ENCODE results near the gene SYT3.
A peak's percentile ranks its signal among the peaks of the same experiment; 100 is the strongest.

Gene SYT3

DNA sequence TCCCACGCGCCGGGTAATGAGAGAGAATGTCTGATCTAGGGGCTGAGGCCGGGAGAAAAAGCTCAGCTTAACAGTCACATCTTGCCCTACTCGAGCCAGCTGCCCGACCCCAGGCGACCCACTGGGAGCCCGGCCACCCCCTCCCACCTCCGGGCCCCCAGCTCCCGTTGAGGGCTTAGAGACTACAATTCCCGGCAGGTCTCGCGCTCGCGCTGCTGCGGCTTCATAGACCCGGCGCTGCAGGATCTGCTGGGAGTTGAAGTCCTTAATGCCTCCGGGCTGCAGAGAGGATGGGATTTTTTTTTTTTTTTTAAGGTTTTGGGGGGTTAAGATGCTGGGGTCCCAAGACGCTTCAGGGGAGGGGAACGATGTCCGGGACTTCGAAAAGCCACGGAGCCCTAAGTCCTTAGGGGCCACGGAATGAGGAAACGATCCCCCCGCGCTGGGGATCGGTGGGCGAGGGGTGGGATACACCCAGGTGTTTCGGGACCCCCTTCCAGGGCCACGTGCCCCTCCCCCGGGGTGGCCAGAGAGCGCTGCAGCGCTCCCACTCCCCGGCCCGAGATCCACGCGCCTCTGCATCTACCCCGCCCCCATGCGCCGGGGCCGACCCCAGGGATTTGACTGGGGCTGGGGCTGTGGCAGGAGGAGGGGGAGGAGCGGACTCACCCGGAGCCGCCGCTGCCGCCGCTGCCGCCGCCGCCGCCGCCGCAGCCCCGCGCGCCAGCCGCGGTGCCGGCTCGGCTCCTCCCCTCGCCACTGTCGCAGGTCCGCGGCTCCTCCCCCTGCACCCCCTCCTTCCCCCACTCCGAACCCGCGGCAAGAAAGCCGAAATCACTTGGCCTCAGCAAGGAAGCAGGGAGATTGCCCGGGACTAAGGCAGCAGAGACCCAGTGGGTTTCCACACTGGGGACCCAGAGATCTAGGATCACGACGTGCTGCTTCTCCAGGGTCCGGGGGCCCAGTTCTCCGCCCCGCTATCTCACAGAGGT lies at the start of gene SYT3:
Gene SYT3, minus strand, starts transcription at position 761 of the 992 bp plus-strand sequence. CDS start 2,470 bp downstream, outside the sequence.
- no peak for DNase-seq (ENCODE audit: low read depth)

DNA sequence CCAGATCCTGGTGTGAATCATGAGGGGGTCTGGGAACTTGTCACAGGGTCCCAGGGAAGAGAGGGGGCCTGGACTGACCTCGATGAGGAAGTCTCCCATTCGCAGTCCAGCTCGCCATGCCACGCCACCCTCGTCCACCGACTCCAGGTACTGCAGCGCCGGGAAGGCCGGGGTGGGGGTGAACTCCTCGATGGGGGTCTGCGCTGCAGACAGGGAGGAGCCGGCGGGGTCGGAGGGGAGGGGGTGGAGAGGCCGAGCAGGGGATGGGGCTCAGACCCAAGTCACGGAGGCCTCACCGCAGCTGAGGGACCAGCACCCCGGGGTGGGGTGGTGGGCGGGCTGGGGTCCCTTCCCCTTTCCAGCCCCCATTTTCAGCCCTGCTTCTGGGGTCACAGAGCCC lies 49.1 kb upstream of the SYT3 start:
- no peak for DNase-seq (ENCODE audit: low read depth)

DNA sequence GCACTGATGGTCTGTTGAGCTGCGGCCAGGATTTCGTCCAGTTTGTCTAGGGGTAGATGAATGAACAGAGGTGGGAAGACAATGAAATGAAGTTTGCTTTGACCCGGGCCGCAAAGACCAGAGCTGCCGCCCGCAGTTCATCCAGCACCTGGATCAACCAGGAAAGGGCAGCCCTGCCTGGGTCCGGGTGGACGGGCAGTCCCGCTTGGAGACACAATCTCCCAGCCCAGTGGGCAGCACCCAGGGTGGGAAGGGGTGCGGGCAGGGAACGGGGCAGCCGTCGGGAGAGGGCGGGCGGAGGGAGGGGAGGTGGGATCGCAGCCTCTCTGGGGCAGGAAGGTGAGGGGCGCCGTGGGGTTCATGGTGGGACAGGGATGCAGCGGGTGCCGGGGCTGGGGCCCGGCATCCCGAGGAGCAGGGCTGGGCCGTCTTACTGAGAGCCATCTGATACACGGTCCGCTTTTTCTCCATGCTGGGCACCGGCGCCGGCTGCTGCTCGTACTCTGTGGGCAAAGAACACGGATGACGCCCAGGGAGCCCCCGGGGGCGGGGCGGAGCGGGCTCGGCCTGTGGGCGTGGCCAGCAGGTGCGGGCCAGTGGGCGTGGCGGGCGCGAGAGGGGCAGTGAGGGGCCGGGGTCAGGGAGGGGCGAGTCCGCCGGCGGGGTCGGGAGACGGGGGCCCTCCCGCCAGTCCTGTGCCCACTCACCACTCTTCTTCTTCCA lies 46.8 kb upstream of the SYT3 start:
- no peak for DNase-seq (ENCODE audit: low read depth)

DNA sequence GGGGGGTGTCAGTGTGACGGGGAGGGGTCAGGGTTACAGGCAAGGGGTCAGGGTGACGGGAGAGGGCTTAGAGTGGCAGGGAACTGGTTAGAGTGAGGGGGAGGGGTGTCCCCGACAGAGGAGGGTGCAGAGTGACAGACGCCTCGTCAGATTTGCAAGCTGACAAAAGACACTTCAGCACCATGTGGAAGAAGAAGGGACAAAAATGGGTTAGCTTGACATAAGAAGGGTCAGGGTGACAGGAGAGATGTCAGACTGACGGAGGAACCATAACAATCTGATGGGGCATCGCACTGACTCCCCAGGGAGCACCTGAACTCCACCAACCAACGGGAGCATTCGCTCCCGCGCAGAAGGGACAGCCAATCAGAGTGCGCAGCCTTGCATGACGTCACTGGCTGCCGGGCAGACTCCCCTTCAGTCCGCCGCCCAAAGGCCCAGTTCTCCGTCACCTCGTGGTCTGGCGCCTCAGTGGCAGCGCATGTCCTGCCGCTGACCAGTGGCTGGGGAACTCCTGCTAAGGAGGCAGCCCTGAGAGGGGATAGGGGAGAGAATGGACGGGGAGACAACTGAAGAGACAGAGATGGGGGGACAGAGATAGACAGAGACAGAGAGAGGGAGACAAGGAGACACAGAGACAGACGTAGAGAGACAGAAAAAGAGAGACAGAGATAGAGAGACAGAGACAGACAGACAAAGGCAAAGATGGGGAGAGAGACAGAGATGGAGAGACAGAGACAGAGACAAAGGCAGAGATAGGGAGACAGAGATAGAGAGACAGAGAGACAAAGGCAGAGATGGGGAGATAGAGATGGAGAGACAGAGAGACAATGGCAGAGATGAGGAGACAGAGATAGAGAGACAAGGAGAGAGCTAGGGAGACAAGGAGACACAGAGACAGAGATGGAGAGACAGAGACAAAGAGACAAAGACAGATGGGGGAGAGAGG lies 39.8 kb upstream of the SYT3 start:
- DNase-seq (ENCODE audit: low read depth): peak; percentile 48

DNA sequence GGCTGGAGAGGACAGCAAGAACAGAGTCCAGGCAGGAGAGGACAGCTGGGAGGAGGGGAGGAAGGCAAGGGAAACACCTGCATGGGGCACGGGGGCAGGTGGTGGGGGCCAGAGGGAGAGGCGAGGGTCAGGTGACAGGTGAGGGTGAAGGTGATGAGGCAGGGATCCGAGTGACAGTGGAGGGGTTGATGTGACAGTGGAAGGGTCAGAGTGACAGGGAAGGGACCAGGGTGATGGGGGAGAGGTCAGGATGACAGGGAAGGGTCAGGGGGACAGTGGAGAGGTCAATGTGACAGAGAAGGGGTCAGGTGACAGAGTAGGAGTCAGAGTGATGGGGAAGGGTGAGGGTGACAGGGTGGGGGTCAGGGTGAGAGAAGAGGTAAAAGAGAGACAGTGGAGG lies 38.6 kb upstream of the SYT3 start:
- DNase-seq (ENCODE audit: low read depth): no peak

GRCh38 chr19:50677636-50678035 lies 38.0 kb upstream of the SYT3 start:
- DNase-seq (ENCODE audit: low read depth): no peak

DNA sequence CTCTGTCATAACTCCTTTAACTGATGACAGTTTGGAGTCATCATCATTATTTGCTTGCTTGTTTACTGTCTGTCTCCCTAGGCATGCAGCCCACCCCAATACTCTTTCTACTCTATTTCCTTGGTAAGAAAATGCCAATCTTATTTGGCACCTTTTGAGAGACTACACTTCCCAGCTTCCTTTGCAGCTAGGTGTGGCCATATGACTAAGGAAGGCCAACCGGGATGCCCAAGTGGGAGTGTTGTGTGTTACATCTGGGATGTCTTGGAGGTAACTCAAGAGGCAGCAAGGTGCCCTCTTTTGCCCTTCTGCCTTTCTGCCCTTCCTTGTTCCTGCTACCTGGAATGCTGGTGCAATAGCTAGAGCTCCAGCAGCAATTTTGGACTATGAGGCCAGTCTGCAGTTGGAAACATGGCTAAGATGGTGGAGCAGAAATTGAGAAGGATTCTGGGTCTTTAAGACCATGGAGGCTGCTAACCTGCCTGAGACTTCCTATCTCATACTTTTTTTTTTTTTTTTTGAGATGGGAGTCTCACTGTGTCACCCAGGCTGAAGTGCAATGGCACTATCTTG lies 37.0 kb upstream of the SYT3 start:
- DNase-seq (ENCODE audit: low read depth): no peak

DNA sequence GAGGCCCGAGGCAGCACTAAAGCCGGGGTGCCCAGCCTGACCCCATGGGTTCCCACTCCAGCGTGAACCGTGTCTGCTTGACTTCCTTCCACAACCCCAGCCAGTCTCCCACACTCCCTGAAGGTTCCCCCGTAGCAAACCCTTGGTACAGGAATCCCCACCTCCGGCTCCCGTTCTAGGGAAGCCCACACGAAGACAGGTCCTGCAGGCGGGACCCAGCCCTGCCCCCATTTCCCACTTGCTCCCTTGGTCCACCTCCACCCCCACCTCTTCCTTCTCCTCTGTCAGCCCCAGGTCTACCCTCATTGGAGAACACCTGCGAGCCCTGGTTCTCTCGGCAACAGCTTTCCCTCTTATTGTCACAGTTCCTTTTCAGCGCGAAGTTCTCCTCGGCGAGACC lies 33.4 kb upstream of the SYT3 start:
- DNase-seq (ENCODE audit: low read depth): no peak

- DNase-seq (ENCODE audit: low read depth): no peak
Observed at GRCh38 chr19:50670102-50670380, 30.4 kb upstream of the SYT3 start.

GRCh38 chr19:50669302-50670101 lies 29.8 kb upstream of the SYT3 start:
- DNase-seq (ENCODE audit: low read depth): no peak

GRCh38 chr19:50668879-50669278 lies 29.2 kb upstream of the SYT3 start:
- no peak for DNase-seq (ENCODE audit: low read depth)

- no peak for DNase-seq (ENCODE audit: low read depth)
Observed at GRCh38 chr19:50668416-50668815, 28.7 kb upstream of the SYT3 start.

DNA sequence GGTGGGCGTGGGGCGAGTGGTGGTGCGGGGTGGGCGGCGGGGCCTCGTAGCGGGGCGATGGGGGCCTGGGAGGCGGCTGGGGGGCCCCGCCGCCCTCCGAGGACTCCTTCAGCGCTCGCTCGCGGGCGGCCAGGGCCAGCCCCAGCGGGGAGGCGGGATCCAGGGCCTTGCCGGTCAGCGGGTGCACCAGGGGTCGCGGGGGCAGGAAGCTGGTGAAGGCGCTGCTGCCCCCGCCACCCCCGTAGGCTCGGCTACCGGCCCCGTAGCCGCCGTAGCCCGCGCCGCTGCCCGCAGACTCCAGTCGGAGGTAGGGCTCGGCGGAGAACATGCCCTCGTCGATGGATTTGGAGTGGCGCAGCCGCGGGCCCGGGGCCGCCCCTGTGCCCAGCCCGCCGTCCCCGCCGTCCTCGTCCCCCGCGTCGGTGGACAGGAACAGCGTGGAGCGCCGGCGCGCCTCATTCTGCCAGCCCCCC lies 28.1 kb upstream of the SYT3 start:
- DNase-seq (ENCODE audit: low read depth): no peak

DNA sequence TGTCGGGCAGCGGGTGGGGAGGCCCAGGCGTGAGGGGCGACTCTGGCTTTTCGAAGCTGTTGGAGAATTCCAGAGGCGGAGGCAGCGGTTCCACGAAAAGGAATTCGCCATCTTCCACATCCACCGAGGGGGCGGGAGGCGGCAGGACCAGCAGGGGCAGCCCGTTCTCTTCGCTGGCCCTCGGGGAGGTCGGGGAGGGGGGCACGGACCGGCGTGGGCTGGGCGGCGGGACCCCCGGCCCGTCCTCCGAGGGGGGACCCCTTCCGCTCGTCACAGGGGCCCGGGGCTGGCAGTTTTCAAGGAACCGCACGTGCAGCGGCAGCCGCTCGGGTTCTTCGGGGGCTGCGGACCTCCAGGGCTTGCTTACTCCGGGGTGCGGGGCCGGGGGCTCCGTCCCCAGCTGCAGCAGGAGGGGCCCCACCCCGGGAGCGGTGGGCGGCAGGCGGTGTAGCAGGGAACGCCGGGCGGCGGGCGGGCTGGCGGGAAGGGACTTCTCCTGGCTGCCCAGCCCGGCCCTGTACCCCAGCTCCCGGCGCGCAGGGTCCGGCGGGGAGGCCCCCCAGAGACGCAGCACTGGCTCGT lies 27.6 kb upstream of the SYT3 start:
- DNase-seq (ENCODE audit: low read depth): no peak

- DNase-seq (ENCODE audit: low read depth): no peak
Observed at GRCh38 chr19:50666346-50667176, 26.9 kb upstream of the SYT3 start.

- no peak for DNase-seq (ENCODE audit: low read depth)
Observed at GRCh38 chr19:50664204-50664603, 24.5 kb upstream of the SYT3 start.

DNA sequence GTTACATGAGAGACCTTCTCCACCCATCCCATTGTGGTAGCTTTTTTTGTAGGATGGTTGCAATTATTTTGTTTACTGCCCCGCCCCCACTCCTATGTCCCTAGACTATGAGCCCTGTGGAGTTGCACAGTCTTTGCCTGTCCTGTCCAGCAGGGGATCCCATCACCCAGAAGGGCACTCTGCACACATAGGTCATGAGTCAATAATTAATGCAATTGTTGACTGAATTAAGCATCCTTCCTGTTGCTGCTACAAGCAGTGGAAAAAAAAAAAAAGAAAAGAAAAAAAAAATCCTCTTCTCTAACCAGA lies 23.8 kb upstream of the SYT3 start:
- no peak for DNase-seq (ENCODE audit: low read depth)

DNA sequence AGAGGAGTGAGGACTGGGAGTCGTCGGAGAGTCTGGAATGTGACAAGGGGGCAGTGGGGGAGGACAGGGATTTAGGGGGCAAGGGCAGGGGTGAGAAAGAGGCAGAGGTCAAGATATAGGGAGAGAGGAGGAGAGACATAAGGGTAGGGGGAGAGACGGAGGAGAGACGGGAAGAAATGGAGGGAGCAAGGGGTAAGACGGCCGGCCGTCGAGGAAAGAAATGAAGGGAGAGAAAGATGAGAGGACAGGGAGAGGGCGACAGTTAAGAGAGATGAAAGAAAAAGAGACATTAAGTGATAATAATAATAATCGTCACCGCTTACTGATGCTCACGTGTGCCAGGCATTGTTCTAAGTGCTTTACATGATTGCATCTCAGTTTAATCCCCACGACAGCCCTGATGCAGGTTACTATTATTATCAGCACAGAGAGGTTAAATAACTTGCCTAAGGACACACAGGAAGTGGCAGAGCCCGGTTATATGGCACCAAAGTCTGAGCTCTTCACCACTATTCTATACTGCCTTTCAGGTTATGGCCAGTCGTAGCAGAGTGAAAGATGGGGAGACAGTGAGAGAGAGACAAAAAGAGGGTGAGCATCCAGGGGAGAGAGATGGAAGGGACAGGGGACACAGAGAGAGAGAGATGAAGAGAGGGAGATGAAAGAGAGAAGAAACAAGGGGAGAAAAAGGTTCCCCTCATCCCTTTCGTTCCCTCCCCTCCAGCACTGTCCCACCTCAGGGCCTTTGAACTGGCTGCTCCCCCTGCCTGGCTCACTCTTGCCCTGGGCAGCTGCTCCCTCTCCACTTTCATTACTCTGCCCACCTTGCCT lies 23.2 kb upstream of the SYT3 start:
- DNase-seq (ENCODE audit: low read depth): no peak
